Measurements from ENCODE around the gene ZBED2.

ZBED2 gene

DNA sequence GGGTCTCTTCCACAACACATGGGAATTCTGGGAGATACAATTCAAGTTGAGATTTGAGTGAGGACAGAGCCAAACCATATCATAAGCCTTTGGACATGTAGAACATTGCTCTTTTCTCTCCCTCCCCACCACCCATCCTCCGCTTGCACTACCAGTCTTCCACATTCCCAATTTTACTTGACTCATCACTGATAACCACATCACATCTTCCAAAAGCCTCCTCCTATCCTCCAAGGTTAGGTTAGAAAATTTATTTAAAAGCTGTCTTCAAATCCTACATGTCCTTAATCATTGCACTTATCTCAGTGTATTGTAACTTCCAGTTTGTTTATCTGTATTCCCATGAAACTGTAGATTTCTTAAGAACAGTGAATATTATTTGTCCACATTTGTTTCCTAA is 10.4 kb downstream of the ZBED2 start:
- TF ChIP-seq, protein P1, sequence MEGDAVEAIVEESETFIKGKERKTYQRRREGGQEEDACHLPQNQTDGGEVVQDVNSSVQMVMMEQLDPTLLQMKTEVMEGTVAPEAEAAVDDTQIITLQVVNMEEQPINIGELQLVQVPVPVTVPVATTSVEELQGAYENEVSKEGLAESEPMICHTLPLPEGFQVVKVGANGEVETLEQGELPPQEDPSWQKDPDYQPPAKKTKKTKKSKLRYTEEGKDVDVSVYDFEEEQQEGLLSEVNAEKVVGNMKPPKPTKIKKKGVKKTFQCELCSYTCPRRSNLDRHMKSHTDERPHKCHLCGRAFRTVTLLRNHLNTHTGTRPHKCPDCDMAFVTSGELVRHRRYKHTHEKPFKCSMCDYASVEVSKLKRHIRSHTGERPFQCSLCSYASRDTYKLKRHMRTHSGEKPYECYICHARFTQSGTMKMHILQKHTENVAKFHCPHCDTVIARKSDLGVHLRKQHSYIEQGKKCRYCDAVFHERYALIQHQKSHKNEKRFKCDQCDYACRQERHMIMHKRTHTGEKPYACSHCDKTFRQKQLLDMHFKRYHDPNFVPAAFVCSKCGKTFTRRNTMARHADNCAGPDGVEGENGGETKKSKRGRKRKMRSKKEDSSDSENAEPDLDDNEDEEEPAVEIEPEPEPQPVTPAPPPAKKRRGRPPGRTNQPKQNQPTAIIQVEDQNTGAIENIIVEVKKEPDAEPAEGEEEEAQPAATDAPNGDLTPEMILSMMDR (IDR thresholded peaks at IDR 0.05) = no peak
- Histone ChIP-seq H3K36me3 (no peaks in the 10 kb centered on the region), H3K4me3 (ENCODE audit: low read depth in 1 of 2, low read length in 1 of 2) (no peak overlapping the region), H3K27me3 (no peaks in the 10 kb centered on the region), H3K9me3 (no peaks in the 10 kb centered on the region), H3K27ac (no peak overlapping the region), H3K4me1 (ENCODE audit: control insufficient read depth in 1 of 2, insufficient read depth in 1 of 2, low read depth in 1 of 2, low read length in 1 of 2) (no peaks in the 10 kb centered on the region)

DNA sequence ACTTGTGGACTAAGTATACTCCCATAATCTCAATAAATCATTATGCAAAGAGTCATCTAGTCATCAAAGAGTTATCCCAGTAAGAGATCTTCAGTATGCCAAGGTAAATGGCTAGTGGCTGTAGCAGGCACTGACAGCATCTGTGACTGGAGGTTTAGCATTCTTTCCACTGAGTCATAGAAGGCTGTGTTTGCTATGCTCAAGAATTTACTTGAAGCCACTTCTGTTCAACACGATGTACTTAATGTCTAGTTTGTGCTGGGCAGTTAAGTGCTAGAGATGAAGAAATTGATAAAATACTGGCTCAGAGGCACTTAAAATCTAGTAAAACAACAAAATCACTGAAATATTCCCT is 13.0 kb downstream of the ZBED2 start:
- Histone ChIP-seq H3K36me3 (no peaks in the 10 kb centered on the region), H3K27me3 (no peaks in the 10 kb centered on the region), H3K27ac (no peak overlapping the region), H3K4me1 (ENCODE audit: control insufficient read depth in 1 of 2, insufficient read depth in 1 of 2, low read depth in 1 of 2, low read length in 1 of 2) (no peaks in the 10 kb centered on the region), H3K4me3 (ENCODE audit: low read depth in 1 of 2, low read length in 1 of 2) (no peak overlapping the region), H3K9me3 (no peaks in the 10 kb centered on the region)
- TF ChIP-seq, protein P1 (IDR thresholded peaks at IDR 0.05) = no peak

DNA sequence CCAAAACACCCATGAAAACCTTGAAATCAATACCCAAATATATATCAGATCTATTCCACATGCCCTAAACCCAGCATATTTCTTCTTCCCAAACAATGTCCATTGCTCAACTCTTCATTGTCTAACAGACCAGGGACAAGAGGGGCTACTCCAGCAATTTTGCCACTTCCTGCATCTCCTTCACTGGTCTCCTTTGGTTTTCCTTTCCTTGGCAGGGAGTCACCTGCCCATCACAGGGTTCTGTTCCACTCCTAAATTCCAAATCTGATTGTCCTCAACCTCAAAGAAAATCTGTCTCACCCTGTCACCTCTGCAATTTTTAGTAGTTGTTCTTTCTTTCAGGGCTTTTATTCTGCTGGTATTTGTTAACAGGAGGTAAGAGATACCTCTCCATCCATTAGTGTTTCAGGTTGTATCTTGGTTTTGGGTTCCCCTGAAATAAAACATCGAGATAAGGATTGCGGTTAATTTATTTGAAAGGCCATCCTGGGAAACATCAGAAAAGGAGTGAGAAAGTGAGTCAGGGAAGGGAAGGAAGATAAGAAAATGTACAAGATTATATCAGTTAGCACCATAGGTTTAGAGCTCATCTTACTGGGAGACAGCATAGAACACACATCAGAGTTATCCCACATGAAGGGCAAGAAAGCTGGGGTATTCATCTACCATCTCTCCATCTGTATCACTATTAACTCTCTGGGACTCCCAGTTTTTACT is 13.6 kb downstream of the ZBED2 start:
- Histone ChIP-seq H3K36me3 (no peaks in the 10 kb centered on the region), H3K9me3 (no peaks in the 10 kb centered on the region), H3K27ac (no peak overlapping the region), H3K4me1 (ENCODE audit: control insufficient read depth in 1 of 2, insufficient read depth in 1 of 2, low read depth in 1 of 2, low read length in 1 of 2) (no peaks in the 10 kb centered on the region), H3K27me3 (no peaks in the 10 kb centered on the region), H3K4me3 (ENCODE audit: low read depth in 1 of 2, low read length in 1 of 2) (no peak overlapping the region)
- TF ChIP-seq, protein P1 (IDR thresholded peaks at IDR 0.05) = no peak

DNA sequence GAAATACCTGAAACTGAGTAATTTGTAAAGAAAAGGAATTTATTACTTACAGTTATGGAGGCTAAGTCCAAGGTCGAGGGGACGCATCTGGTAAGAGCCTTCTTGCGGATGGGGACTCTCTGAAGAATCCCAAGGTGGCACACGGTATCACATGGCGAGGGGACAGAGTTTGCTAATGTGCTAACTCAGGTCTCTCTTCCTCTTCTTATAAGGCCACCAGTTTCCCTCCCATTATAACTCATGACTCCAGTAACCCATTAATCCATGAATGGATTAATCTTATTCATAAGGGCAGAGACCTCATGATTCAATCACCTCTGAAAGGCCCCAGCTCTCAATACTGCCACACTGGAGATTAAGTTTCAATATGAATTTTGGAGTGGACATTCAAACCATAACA is 15.7 kb downstream of the ZBED2 start:
- TF ChIP-seq, protein P1 (IDR thresholded peaks at IDR 0.05) = no peak
- Histone ChIP-seq H3K4me1 (ENCODE audit: control insufficient read depth in 1 of 2, insufficient read depth in 1 of 2, low read depth in 1 of 2, low read length in 1 of 2) (no peaks in the 10 kb centered on the region), H3K36me3 (no peaks in the 10 kb centered on the region), H3K9me3 (no peaks in the 10 kb centered on the region), H3K27ac (no peak overlapping the region), H3K27me3 (no peaks in the 10 kb centered on the region), H3K4me3 (ENCODE audit: low read depth in 1 of 2, low read length in 1 of 2) (no peak overlapping the region)

DNA sequence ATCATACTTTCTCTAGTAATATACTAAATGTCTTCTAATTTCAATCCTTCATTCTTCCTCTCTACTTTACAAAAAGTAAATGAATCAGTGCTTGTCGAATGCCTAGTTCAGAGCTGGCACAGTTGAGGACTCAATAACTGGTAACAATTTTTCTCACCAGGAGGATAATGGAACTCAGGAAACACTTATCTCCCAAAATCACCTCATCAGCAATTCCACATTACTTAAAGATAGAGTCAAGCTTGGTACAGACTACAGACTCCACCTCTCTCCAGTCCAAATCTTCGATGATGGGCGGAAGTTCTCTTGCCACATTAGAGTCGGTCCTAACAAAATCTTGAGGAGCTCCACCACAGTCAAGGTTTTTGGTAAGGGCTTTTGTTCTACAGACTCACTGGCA is 16.3 kb downstream of the ZBED2 start:
- Histone ChIP-seq H3K4me1 (ENCODE audit: control insufficient read depth in 1 of 2, insufficient read depth in 1 of 2, low read depth in 1 of 2, low read length in 1 of 2) (no peaks in the 10 kb centered on the region), H3K9me3 (no peaks in the 10 kb centered on the region), H3K27ac (no peak overlapping the region), H3K36me3 (no peaks in the 10 kb centered on the region), H3K27me3 (no peaks in the 10 kb centered on the region), H3K4me3 (ENCODE audit: low read depth in 1 of 2, low read length in 1 of 2) (no peak overlapping the region)
- TF ChIP-seq, protein P1 (IDR thresholded peaks at IDR 0.05) = no peak
